ENCODE data around the gene ADGRL3. TPM values are rescaled to one million over a fixed set of nuclear protein-coding genes. Genes with fewer than 3 reads are reported as not detected.

ADGRL3 gene
- total and polyA plus RNA-seq, 8 donors, result 0.08 to 1.4 (median 0.24) TPM

- intact Hi-C loops (cut with DNase I), result no loop called here
- DNase-seq, result no peak
- H3K36me3 ChIP-seq, result no peaks in the 10 kb centered on the region
- H3K9me3 ChIP-seq, result no peaks in the 10 kb centered on the region
- no peak for FAIRE-seq
- no peak for ATAC-seq
- no peaks in the 10 kb centered on the region for H3K27me3 ChIP-seq
- WGBS, 2 donors, result 50 to 77% methylated on average over 1 of the region's 1 CpG
- H3K4me1 ChIP-seq, result no peaks in the 10 kb centered on the region
- no peak for TF ChIP-seq CTCF (IDR thresholded peaks at IDR 0.05)
- no peak overlapping the region for H3K4me3 ChIP-seq
- no peak overlapping the region for H3K27ac ChIP-seq
These were observed 17.1 kb downstream of the ADGRL3 start for GRCh38 chr4:61217222-61217621.

- Histone ChIP-seq H3K27me3 (no peaks in the 10 kb centered on the region), H3K27ac (no peak overlapping the region), H3K36me3 (no peaks in the 10 kb centered on the region), H3K4me3 (no peak overlapping the region), H3K9me3 (no peaks in the 10 kb centered on the region), H3K4me1 (no peaks in the 10 kb centered on the region)
- FAIRE-seq, result no peak
- TF ChIP-seq CTCF (IDR thresholded peaks at IDR 0.05), result no peak
- no peak for ATAC-seq
- DNase-seq, result no peak
- 28 to 44% methylated on average over 2 of the region's 2 CpGs for WGBS, 2 donors
- intact Hi-C loops (cut with DNase I), result no loop called here
These were observed 20.4 kb downstream of the ADGRL3 start for GRCh38 chr4:61220556-61220955.

GRCh38 chr4:61223385-61223784 is 23.3 kb downstream of the ADGRL3 start:
- WGBS, 2 donors, result 54 to 68% methylated on average over 4 of the region's 4 CpGs
- FAIRE-seq, result no peak
- Histone ChIP-seq H3K4me3 (no peak overlapping the region), H3K4me1 (no peaks in the 10 kb centered on the region), H3K27me3 (no peaks in the 10 kb centered on the region), H3K9me3 (no peaks in the 10 kb centered on the region), H3K36me3 (no peaks in the 10 kb centered on the region), H3K27ac (no peak overlapping the region)
- no peak for TF ChIP-seq CTCF (IDR thresholded peaks at IDR 0.05)
- no peak for ATAC-seq
- DNase-seq, result no peak
- intact Hi-C loops (cut with DNase I), result no loop called here

- H3K27me3 ChIP-seq, result no peaks in the 10 kb centered on the region
- FAIRE-seq (no peak), ATAC-seq (no peak), DNase-seq (no peak)
- intact Hi-C loops (cut with DNase I), result no loop called here
- no peak overlapping the region for H3K4me3 ChIP-seq
- no peaks in the 10 kb centered on the region for H3K36me3 ChIP-seq
- no peak for TF ChIP-seq CTCF (IDR thresholded peaks at IDR 0.05)
- no peaks in the 10 kb centered on the region for H3K9me3 ChIP-seq
- H3K4me1 ChIP-seq, result no peaks in the 10 kb centered on the region
- WGBS, 2 donors, result 56 to 70% methylated on average over 8 of the region's 8 CpGs
- H3K27ac ChIP-seq, result no peak overlapping the region
These were observed 24.4 kb downstream of the ADGRL3 start for GRCh38 chr4:61224573-61224972.

- WGBS, 2 donors, result 54 to 61% methylated on average over 1 of the region's 1 CpG
- DNase-seq (no peak), FAIRE-seq (no peak), ATAC-seq (no peak)
- intact Hi-C loops (cut with DNase I), result no loop called here
- no peaks in the 10 kb centered on the region for H3K9me3 ChIP-seq
- H3K4me3 ChIP-seq, result no peak overlapping the region
- no peak overlapping the region for H3K27ac ChIP-seq
- no peaks in the 10 kb centered on the region for H3K36me3 ChIP-seq
- H3K4me1 ChIP-seq, result no peaks in the 10 kb centered on the region
- no peak for TF ChIP-seq CTCF (IDR thresholded peaks at IDR 0.05)
- H3K27me3 ChIP-seq, result no peaks in the 10 kb centered on the region
These were observed 25.5 kb downstream of the ADGRL3 start for GRCh38 chr4:61225656-61226055.

Measured in pancreas (tissue), 10 donors.